Sigmoid colon (tissue), 7 donors: ENCODE results near the gene REX1BD. TPM values are rescaled to one million over a fixed set of nuclear protein-coding genes. Genes with fewer than 3 reads are reported as not detected.
"Not testable (repeated sequence)": the region's sequence is repeated elsewhere in the genome, so short reads cannot be mapped to it uniquely, and the experiment has no call there.

ENCODE experiments used
- DNase-seq: peaks from one replicate; pipeline ENCODE4 v3.0.0-alpha.2; 2019
- H3K27ac ChIP-seq, 4 donors: fragments of 200-600 bp; sonication (generic); one replicate each; pipeline ENCODE4 v1.5.1; 2016 to 2019; ENCODE audit warnings: mild to moderate bottlenecking in 1 of 4
- H3K27me3 ChIP-seq, 3 donors: fragments of 200-600 bp; sonication (generic); one replicate each; pipeline ENCODE4 v1.5.1; 2019; ENCODE audit warnings: mild to moderate bottlenecking in 1 of 3
- H3K36me3 ChIP-seq, 4 donors: fragments of 200-600 bp; sonication (generic); one replicate each; pipeline ENCODE4 v1.5.1; 2016 to 2019
- H3K4me1 ChIP-seq, 4 donors: fragments of 200-600 bp; sonication (generic); one replicate each; pipeline ENCODE4 v1.5.1; 2017 to 2019
- H3K4me3 ChIP-seq, 4 donors: fragments of 200-600 bp; sonication (generic); one replicate each; pipeline ENCODE4 v1.5.1; 2017 to 2019; ENCODE audit warnings: mild to moderate bottlenecking in 2 of 4, moderate library complexity in 1 of 4
- H3K9me3 ChIP-seq, 4 donors: fragments of 200-600 bp in 3 of 4; sonication (generic) in 3 of 4; one replicate each; pipeline versions ENCODE4 v1.5.1 to v1.6.1; 2013 to 2019
- EP300 ChIP-seq, 4 donors: sonication (generic); formaldehyde crosslinking; IDR thresholded peaks; one replicate each; pipeline ENCODE4 v1.6.1; 2017; ENCODE audit warnings: antibody characterized with exemption in 4 of 4
- POLR2A ChIP-seq, 2 donors: fragments of 450-650 bp; IDR thresholded peaks; one replicate each; pipeline ENCODE4 v1.6.1; 2016; ENCODE audit warnings: antibody characterized with exemption in 2 of 2, mild to moderate bottlenecking in 2 of 2, moderate library complexity in 2 of 2
- POLR2AphosphoS5 ChIP-seq, 4 donors: sonication (generic); formaldehyde crosslinking; IDR thresholded peaks; one replicate each; pipeline ENCODE4 v1.6.1; 2017; ENCODE audit warnings: antibody characterized with exemption in 4 of 4
- WGBS, 2 donors: extraction: QIAGEN DNeasy Blood & Tissue Kit; methylation state at CpG; one replicate each; pipeline ENCODE4 v1.1.7; 2013; 5-methylcytosine and 5-hydroxymethylcytosine counted together
- intact Hi-C: fragments of 100-400 bp; cut with DNase I; formaldehyde crosslinking; loops from one replicate; pipeline ENCODE4 v1.15.1; 2023
- polyA plus RNA-seq, 3 donors: library from polyadenylated mRNA; stranded (reverse); fragments of 200-250 nt; gene quantifications; one replicate each; pipeline ENCODE4 v1.2.3, GENCODE V29; 2013
- total RNA-seq, 4 donors: library from RNA; depleted of rRNA; stranded (reverse); fragments of >200 nt; gene quantifications; one replicate each; pipeline ENCODE4 v1.1.0, GENCODE V29; 2016
- TF ChIP-seq, protein P1 (sequence below), 4 experiments: fragments of 450-650 bp in 3 of 4; fragments of 200-600 bp in 1 of 4; IDR thresholded peaks; one replicate each; pipeline ENCODE4 v1.5.1; 2016 to 2019; ENCODE audit warnings: antibody characterized with exemption in 4 of 4, mild to moderate bottlenecking in 3 of 4, moderate library complexity in 2 of 4
- donor health status: healthy with polysubstance abuse.
- donor health status: Bipolar disorder and iron deficiency.
- donor health status: healthy.

The REX1BD gene
- total and polyA plus RNA-seq, 7 donors = 40.5 to 101 (median 76.7) TPM

DNA sequence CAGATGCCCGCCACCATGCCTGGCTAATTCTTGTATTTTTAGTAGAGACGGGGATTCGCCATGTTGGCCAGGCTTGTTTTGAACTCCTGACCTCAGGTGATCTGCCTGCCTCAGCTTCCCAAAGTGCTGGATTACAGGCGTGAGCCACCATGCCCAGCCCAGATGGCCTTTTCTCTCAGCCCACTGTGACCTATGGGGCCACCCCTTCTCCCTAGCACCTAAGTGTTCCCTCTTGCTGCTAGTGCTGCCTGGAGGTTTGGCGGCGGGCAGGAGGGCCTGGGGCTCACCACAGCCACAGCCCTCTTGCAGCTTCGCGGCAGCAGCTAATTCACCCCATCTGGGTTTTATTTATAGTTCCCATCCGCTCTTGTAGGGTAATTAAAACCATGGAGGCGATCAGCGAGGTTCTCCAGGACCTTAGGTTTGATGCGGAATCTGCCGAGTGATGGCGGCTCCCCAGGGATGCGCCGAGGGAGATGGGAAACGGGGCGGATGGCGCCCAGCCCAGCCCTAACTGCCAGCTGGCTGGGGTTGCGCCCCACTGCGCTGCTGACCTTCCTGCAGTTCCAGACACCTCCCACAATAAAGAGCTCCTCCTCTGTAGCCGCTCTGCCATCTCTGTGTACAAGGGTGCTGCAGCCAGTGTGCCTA, 3.3 kb downstream of the REX1BD start:
- peaks cover 0 to 49% (median 42%) of the 10 kb centered on the region in 4 donors for H3K4me1 ChIP-seq
- TF ChIP-seq, protein P1, sequence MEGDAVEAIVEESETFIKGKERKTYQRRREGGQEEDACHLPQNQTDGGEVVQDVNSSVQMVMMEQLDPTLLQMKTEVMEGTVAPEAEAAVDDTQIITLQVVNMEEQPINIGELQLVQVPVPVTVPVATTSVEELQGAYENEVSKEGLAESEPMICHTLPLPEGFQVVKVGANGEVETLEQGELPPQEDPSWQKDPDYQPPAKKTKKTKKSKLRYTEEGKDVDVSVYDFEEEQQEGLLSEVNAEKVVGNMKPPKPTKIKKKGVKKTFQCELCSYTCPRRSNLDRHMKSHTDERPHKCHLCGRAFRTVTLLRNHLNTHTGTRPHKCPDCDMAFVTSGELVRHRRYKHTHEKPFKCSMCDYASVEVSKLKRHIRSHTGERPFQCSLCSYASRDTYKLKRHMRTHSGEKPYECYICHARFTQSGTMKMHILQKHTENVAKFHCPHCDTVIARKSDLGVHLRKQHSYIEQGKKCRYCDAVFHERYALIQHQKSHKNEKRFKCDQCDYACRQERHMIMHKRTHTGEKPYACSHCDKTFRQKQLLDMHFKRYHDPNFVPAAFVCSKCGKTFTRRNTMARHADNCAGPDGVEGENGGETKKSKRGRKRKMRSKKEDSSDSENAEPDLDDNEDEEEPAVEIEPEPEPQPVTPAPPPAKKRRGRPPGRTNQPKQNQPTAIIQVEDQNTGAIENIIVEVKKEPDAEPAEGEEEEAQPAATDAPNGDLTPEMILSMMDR (IDR thresholded peaks at IDR 0.05) = no peak
- TF ChIP-seq EP300 (IDR thresholded peaks at IDR 0.05) (no peak), POLR2AphosphoS5 (IDR thresholded peaks at IDR 0.05) (no peak), POLR2A (IDR thresholded peaks at IDR 0.05) (no peak)
- 95% methylated on average over 22 of the region's 22 CpGs for WGBS, 2 donors
- no peak overlapping the region for H3K4me3 ChIP-seq
- no peak overlapping the region for H3K27ac ChIP-seq
- peaks cover 0 to 15% (median under 1%) of the 10 kb centered on the region in 3 donors for H3K27me3 ChIP-seq
- intact Hi-C loops = no loop called here
- peaks cover 0 to 9% (median 4%) of the 10 kb centered on the region in 4 donors for H3K36me3 ChIP-seq
- DNase-seq = no peak
- H3K9me3 ChIP-seq = no peaks in the 10 kb centered on the region

DNA sequence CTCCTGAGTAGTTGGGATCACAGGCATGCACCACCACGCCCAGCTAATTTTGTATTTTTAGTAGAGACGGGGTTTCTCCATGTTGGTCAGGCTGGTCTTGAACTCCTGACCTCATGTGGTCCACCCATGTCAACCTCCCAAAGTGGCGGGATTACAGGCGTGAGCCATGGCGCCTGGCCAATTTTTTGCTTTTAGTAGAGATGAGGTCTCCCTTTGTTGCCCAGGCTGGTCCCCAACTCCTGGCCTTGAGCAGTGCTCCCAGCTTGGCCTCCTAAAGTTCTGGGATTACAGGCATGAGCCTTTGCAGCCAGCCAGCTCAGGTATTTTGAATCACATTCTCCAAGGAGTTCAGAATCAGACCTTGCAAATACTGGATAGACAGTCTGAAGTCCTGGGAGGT, 4.1 kb downstream of the REX1BD start:
- H3K9me3 ChIP-seq, intact Hi-C loops, H3K27ac ChIP-seq, H3K4me3 ChIP-seq, H3K36me3 ChIP-seq, DNase-seq: not testable (repeated sequence)
- H3K27me3 ChIP-seq = peaks cover under 1 to 23% (median 7%) of the 10 kb centered on the region in 3 donors
- 82% methylated on average over 5 of the region's 5 CpGs for WGBS, 2 donors
- H3K4me1 ChIP-seq = peaks cover 0 to 47% (median 41%) of the 10 kb centered on the region in 4 donors

DNA sequence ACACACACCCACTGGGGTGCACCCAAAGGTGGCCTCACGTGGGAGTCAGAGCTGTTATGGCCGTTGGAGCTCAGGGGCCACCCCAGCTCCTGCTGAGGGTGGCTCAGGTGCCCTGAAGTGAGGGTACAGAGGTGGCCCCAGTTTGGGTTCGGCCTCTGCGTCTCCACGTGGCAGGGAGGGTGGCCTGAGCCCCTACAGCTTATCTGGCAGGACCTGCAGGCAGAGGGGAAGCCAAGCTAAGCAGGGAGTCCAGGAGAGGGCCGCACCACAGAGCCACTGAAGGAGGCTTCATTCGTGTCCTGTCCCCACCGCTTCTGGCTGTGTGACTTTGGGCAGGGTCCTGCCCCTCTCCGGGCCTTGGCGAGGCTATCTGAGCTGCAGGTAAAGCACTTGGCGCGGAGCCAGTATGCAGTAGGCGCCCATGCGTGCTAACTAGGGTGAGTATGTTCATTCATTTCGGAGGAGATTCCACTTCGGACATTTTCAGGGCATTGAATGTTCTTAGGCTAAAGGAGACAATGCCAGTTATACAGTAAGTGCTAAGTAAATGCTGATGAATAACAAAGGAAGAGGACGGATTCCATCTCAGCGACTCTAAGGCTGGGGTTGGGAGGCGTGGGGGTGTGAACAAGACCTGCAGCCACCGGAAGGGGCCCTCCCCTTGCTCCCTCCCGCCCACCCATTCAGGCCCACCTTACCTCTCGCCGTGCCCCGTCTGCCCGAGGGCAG, 4.9 kb downstream of the REX1BD start:
- peak overlapping the region in 3 of 4 donors; percentile 38 to 44 (median 39) for H3K4me3 ChIP-seq

DNA sequence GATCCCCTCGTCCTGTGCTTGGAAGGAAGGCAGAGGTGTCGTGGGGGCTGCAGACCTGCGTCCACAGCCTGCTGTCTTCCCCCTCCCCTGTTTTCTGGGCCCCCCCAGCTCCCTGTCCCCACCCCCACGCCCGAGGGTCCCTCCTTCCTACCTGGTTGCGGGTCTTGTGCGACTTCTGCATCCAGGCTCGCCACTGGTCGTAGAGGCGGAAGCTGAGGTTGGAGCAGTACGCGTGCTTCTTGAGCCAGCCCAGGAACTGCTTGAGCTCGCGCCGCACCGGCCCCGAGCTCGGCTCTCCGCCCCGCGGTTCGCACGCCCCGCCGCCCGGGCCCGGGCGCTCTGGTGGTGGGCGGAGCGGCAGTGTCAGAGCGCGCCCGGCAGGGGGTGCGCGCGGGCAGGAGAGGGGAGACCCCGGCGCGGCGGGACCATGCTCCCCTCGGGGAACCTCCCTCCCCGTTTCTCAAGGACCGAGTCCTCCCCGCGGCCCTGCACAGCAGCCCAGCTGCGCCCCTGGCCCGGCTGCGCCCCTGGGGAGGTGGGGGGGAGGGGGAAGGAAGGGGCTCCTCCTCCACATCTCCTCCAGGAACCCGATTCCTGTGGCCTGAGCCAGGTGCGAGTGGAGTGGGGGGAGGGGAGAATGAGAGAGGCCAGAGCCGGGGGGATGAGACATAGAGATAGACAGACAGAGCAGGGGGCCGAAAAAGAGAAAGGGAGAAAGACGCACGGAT, 5.7 kb downstream of the REX1BD start:
- Histone ChIP-seq H3K9me3 (no peaks in the 10 kb centered on the region), H3K4me1 (peaks cover 0 to 34% (median 33%) of the 10 kb centered on the region in 4 donors), H3K36me3 (peaks cover 0 to 9% (median 4%) of the 10 kb centered on the region in 4 donors), H3K27ac (peak overlapping the region in 2 of 4 donors; percentile 45 to 47), H3K27me3 (peaks cover 12 to 38% (median 23%) of the 10 kb centered on the region in 3 donors), H3K4me3 (peak overlapping the region; percentile 18 to 44 (median 38))
- TF ChIP-seq POLR2AphosphoS5 (IDR thresholded peaks at IDR 0.05) (peak in 1 of 4 donors; percentile 23), EP300 (IDR thresholded peaks at IDR 0.05) (no peak)
- TF ChIP-seq, protein P1 (IDR thresholded peaks at IDR 0.05) = peak in 3 of 4 experiments; percentile 39 to 94 (median 54)
- intact Hi-C loops = loop anchor here (1.0 kb wide), 1 partner anchor 253 kb away; no protein-coding TSS in a partner anchor
- WGBS, 2 donors = 1% methylated on average over 54 of the region's 54 CpGs
- peak; percentile 90 for DNase-seq

More for the DNA sequence above, 4.9 kb downstream of the REX1BD start:
- H3K36me3 ChIP-seq = peaks cover 0 to 9% (median 4%) of the 10 kb centered on the region in 4 donors
- H3K27ac ChIP-seq = peak overlapping the region in 2 of 4 donors; percentile 45 to 47
- intact Hi-C loops = loop anchor here (1.0 kb wide), 1 partner anchor 254 kb away; no protein-coding TSS in a partner anchor
- TF ChIP-seq POLR2A (IDR thresholded peaks at IDR 0.05) = no peak
- no peak for TF ChIP-seq POLR2AphosphoS5 (IDR thresholded peaks at IDR 0.05)
- TF ChIP-seq, protein P1 (IDR thresholded peaks at IDR 0.05) = no peak
- no peak for TF ChIP-seq EP300 (IDR thresholded peaks at IDR 0.05)
- 41 to 45% methylated on average over 25 of the region's 25 CpGs for WGBS, 2 donors
- peaks cover 8 to 31% (median 15%) of the 10 kb centered on the region in 3 donors for H3K27me3 ChIP-seq
- H3K4me1 ChIP-seq = peaks cover 0 to 39% (median 35%) of the 10 kb centered on the region in 4 donors
- no peak for DNase-seq
- H3K9me3 ChIP-seq = no peaks in the 10 kb centered on the region
